Measurements from ENCODE around the gene SLC6A18. TPM values are rescaled to one million over a fixed set of nuclear protein-coding genes. Genes with fewer than 3 reads are reported as not detected.

SLC6A18 gene
- total RNA-seq, 1 donor from 2014 or later, result not detected

GRCh38 chr5:1294835-1295649 lies 69.9 kb downstream of the SLC6A18 start, which contains the start of gene TERT:
Gene TERT, minus strand, starts transcription at chr5:1295068. Its CDS starts 79 bp downstream, at chr5:1294989.
- H3K27me3 ChIP-seq, result no peaks in the 10 kb centered on the region
- H3K4me3 ChIP-seq, result peak within 1 kb of the TSS in 1 of 2 donors; percentile 16
- TF ChIP-seq POLR2A (IDR thresholded peaks at IDR 0.05), result no peak
- no peak for TF ChIP-seq POLR2AphosphoS5 (IDR thresholded peaks at IDR 0.05; ENCODE audit: insufficient read depth in 1 of 2, low read depth in 1 of 2)
- TF ChIP-seq CTCF (IDR thresholded peaks at IDR 0.05), result no peak
- intact Hi-C loops (cut with DNase I), result no loop called here
- H3K9me3 ChIP-seq, result no peaks in the 10 kb centered on the region
- no peaks in the 10 kb centered on the region for H3K4me1 ChIP-seq
- no peaks in the 10 kb centered on the region for H3K36me3 ChIP-seq
- DNase-seq (ENCODE audit: extremely low spot score in 2 of 2), result no peak
- no peak within 1 kb of the TSS for H3K27ac ChIP-seq

- Histone ChIP-seq H3K9me3 (no peaks in the 10 kb centered on the region), H3K36me3 (no peaks in the 10 kb centered on the region), H3K4me3 (no peak overlapping the region), H3K27me3 (no peaks in the 10 kb centered on the region), H3K27ac (no peak overlapping the region), H3K4me1 (no peaks in the 10 kb centered on the region)
- TF ChIP-seq POLR2A (IDR thresholded peaks at IDR 0.05), result no peak
- no peak for TF ChIP-seq CTCF (IDR thresholded peaks at IDR 0.05)
- no peak for TF ChIP-seq POLR2AphosphoS5 (IDR thresholded peaks at IDR 0.05; ENCODE audit: insufficient read depth in 1 of 2, low read depth in 1 of 2)
- intact Hi-C loops (cut with DNase I), result no loop called here
- no peak for DNase-seq (ENCODE audit: extremely low spot score in 2 of 2)
Observed at GRCh38 chr5:1295650-1296037, 70.5 kb downstream of the SLC6A18 start.

Other genes with a start within 250 kb of the SLC6A18 start
- 2.0 TPM for gene NKD2, start 216.6 kb upstream of the SLC6A18 start, total RNA-seq
- gene SLC12A7, start 113.3 kb upstream of the SLC6A18 start, total RNA-seq, result 21.6 TPM
- not detected for gene SLC6A19, start 23.8 kb upstream of the SLC6A18 start, total RNA-seq
- gene TERT, start 69.7 kb downstream of the SLC6A18 start, total RNA-seq, result not detected
- gene CLPTM1L, start 119.7 kb downstream of the SLC6A18 start, total RNA-seq, result 40.0 TPM
- 0.49 TPM for gene SLC6A3, start 220.1 kb downstream of the SLC6A18 start, total RNA-seq

All from vagina (tissue), 2 donors.